CD4-positive, alpha-beta T cell (primary cell): Measurements from ENCODE around the gene CTR9. TPM values are rescaled to one million over a fixed set of nuclear protein-coding genes. Genes with fewer than 3 reads are reported as not detected.
A peak's percentile ranks its signal among the peaks of the same experiment; 100 is the strongest.

Experiments
- ATAC-seq: fragments of 200-7000 bp; cut with Tn5 transposase; one replicate; pipeline ENCODE4 v1.10.0; 2022; ENCODE audit warnings: mild to moderate bottlenecking; ENCODE audit not compliant: poor library complexity
- CTCF ChIA-PET: fragments of 350-600 bp; sonication (Branson Sonifier 250); formaldehyde crosslinking; loops from one replicate; lab custom pipeline; 2021; ENCODE audit warnings: antibody characterized with exemption, inconsistent platforms; lab: Charles Lee
- POLR2A ChIA-PET: fragments of 350-600 bp; sonication (Branson Sonifier 250); formaldehyde crosslinking; loops from one replicate; lab custom pipeline; 2021; ENCODE audit warnings: antibody characterized with exemption, inconsistent platforms; lab: Charles Lee
- DNase-seq, 14 experiments: peaks; one replicate each; pipeline ENCODE4 v3.0.0-alpha.2; 2013 to 2020; ENCODE audit warnings: mixed read lengths in 2 of 14
- H3K27ac ChIP-seq, 2 donors: one replicate each; pipeline versions ENCODE4 v1.5.1 to v1.7.0; 2013; ENCODE audit warnings: low read length in 2 of 2, low read depth in 1 of 2, mild to moderate bottlenecking in 1 of 2
- H3K27me3 ChIP-seq, 2 experiments: 1 replicate in 1 of 2; 2 replicates in 1 of 2; pipeline versions ENCODE4 v1.6.1 to v1.7.0; 2013; ENCODE audit warnings: low read length in 2 of 2, control low read depth in 1 of 2, mild to moderate bottlenecking in 1 of 2, moderate library complexity in 1 of 2; ENCODE audit not compliant: insufficient read depth in 2 of 2, control insufficient read depth in 1 of 2
- H3K36me3 ChIP-seq: one replicate; pipeline ENCODE4 v1.6.1; 2013; ENCODE audit warnings: low read length, control low read depth; ENCODE audit not compliant: insufficient read depth
- H3K4me1 ChIP-seq: one replicate; pipeline ENCODE4 v1.6.1; 2013; ENCODE audit warnings: low read length, control low read depth; ENCODE audit not compliant: insufficient read depth
- H3K4me3 ChIP-seq: one replicate; pipeline ENCODE4 v1.5.1; 2013; ENCODE audit warnings: mild to moderate bottlenecking, low read length, moderate library complexity
- H3K9me3 ChIP-seq, 2 experiments: 1 replicate in 1 of 2; 2 replicates in 1 of 2; pipeline versions ENCODE4 v1.6.1 to v1.7.0; 2013; ENCODE audit warnings: low read length in 2 of 2, mild to moderate bottlenecking in 2 of 2, control low read depth in 1 of 2, moderate library complexity in 1 of 2; ENCODE audit not compliant: control insufficient read depth in 1 of 2, insufficient read depth in 1 of 2
- H3K27ac Mint-ChIP-seq: one replicate; pipeline ENCODE4 v1.8.0; 2020; ENCODE audit warnings: mixed read lengths
- H3K27me3 Mint-ChIP-seq: one replicate; pipeline ENCODE4 v1.8.0; 2021; ENCODE audit warnings: mixed read lengths
- H3K36me3 Mint-ChIP-seq: one replicate; pipeline ENCODE4 v1.8.0; 2021; ENCODE audit warnings: low read depth, mixed read lengths
- H3K4me1 Mint-ChIP-seq: one replicate; pipeline ENCODE4 v1.8.0; 2021; ENCODE audit warnings: low read depth, mixed read lengths
- H3K4me3 Mint-ChIP-seq: one replicate; pipeline ENCODE4 v1.8.0; 2020; ENCODE audit warnings: mild to moderate bottlenecking, mixed read lengths
- H3K9me3 Mint-ChIP-seq: one replicate; pipeline ENCODE4 v1.8.0; 2020; ENCODE audit warnings: mixed read lengths
- intact Hi-C, 2 experiments: fragments of 100-400 bp; cut with DNase I in 1 of 2; cut with micrococcal nuclease in 1 of 2; formaldehyde crosslinking; loops; one replicate each; pipeline versions ENCODE4 v1.15.1 to v1.9.0; 2023 to 2025; cut with DNase I, micrococcal nuclease
- total RNA-seq, 174 experiments: library from RNA in 2 of 174; stranded (reverse) in 2 of 174; gene quantifications; one replicate each; pipeline ENCODE4 v1.2.3 and lab custom pipeline; 2021 to 2026
- TF ChIP-seq, protein P1 (sequence below): fragments of 200-600 bp; IDR thresholded peaks from one replicate; pipeline ENCODE4 v1.8.0; 2022; ENCODE audit warnings: antibody characterized with exemption, mild to moderate bottlenecking

The CTR9 gene
- total RNA-seq, 2 experiments from 2014 or later, result 34.0 to 34.7 TPM

DNA sequence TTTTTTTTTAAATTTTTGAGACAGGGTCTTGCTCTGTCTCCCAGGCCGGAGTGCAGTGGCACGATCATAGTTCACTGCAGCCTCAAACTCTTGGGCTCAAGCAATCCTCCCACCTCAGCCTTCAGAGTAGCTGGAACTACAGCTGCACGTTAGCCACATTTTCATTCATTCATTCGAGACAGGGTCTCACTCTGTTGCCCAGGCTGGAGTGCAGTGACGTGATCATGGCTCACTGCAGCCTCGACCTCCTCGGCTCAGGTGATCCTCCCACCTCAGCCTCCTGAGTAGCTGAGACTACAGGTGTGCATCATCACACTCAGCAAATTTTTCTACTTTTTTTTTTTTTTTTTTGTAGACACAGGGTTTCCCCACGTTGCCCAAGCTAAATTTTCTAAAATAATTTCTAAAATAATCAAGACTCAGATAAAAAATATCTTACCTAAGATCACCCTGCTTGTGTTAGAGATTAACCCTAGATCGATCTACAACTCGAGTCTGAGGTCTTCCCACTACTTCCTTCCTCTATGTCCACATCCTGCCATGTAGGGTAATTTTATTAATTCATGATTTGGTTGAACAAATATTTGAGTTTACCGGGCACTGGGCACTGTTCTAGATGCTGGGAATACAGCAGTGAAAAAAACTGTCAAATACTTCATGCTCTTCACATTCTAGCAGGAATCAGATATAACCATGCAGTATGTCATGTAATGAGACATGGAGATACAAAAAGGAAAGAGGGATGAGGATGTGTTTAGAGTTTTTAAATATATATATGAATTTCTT lies 42.6 kb downstream of the CTR9 start:
- no peak overlapping the region for H3K4me3 ChIP-seq
- no peak for ATAC-seq
- intact Hi-C loops, result loop anchor here (2.0 to 10.0 kb wide), 5 partner anchors 15 to 471 kb away; partner anchors contain the start of gene EIF4G2 (in 1 of the 2)
- H3K4me1 ChIP-seq, result peaks cover 23% of the 10 kb centered on the region
- ChIA-PET CTCF (interaction anchor here (0.6 to 2.4 kb wide), 13 partner anchors 8 to 994 kb away, joined by 3 to 19 read pairs (median 11); partner anchors contain the start of gene EIF4G2), POLR2A (interaction anchor here (0.7 to 2.9 kb wide), 5 partner anchors 11 to 359 kb away, joined by 3 to 35 read pairs (median 12); partner anchors contain the start of genes EIF4G2 and ZBED5)
- peaks cover 36% of the 10 kb centered on the region for H3K36me3 Mint-ChIP-seq
- peaks cover 41% of the 10 kb centered on the region for H3K4me1 Mint-ChIP-seq
- H3K27me3 ChIP-seq, result no peaks in the 10 kb centered on the region
- H3K27ac ChIP-seq, result no peak overlapping the region
- no peaks in the 10 kb centered on the region for H3K27me3 Mint-ChIP-seq
- H3K9me3 Mint-ChIP-seq, result no peaks in the 10 kb centered on the region
- H3K4me3 Mint-ChIP-seq, result no peak overlapping the region
- no peaks in the 10 kb centered on the region for H3K9me3 ChIP-seq
- TF ChIP-seq, protein P1, sequence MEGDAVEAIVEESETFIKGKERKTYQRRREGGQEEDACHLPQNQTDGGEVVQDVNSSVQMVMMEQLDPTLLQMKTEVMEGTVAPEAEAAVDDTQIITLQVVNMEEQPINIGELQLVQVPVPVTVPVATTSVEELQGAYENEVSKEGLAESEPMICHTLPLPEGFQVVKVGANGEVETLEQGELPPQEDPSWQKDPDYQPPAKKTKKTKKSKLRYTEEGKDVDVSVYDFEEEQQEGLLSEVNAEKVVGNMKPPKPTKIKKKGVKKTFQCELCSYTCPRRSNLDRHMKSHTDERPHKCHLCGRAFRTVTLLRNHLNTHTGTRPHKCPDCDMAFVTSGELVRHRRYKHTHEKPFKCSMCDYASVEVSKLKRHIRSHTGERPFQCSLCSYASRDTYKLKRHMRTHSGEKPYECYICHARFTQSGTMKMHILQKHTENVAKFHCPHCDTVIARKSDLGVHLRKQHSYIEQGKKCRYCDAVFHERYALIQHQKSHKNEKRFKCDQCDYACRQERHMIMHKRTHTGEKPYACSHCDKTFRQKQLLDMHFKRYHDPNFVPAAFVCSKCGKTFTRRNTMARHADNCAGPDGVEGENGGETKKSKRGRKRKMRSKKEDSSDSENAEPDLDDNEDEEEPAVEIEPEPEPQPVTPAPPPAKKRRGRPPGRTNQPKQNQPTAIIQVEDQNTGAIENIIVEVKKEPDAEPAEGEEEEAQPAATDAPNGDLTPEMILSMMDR, result no peak
- no peak for DNase-seq
- peaks cover 29% of the 10 kb centered on the region for H3K36me3 ChIP-seq
- H3K27ac Mint-ChIP-seq, result no peak overlapping the region

DNA sequence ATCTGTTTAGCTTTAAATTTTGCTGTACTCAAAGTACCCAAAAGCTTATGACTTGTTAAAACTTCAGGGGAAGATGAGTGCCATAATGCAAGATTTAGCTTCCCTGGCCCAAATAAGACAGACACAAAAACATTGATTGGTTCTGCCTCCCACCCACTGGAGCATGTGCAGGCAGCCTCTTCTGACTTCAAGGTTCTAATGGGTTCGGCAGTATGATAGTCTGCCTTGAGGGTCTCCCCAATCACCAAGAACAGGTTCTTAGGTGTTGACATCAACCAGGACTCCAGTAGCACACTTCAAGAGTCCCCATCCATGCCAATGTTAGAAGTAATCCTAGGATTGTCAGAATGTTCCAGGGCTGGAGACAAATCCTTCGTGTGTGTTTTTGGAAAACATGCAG lies 45.1 kb downstream of the CTR9 start:
- Mint-ChIP-seq H3K9me3 (no peaks in the 10 kb centered on the region), H3K27ac (peak overlapping the region; percentile 45), H3K36me3 (peaks cover 61% of the 10 kb centered on the region), H3K4me3 (no peak overlapping the region), H3K4me1 (peaks cover 66% of the 10 kb centered on the region), H3K27me3 (no peaks in the 10 kb centered on the region)
- CTCF ChIA-PET, result interaction anchor here (0.6 kb wide), 1 partner anchor 1177 kb away, joined by 3 read pairs; no protein-coding TSS in a partner anchor
- ATAC-seq (no peak), DNase-seq (no peak)
- Histone ChIP-seq H3K4me3 (no peak overlapping the region), H3K9me3 (no peaks in the 10 kb centered on the region), H3K27ac (no peak overlapping the region), H3K4me1 (peaks cover 36% of the 10 kb centered on the region), H3K36me3 (peaks cover 54% of the 10 kb centered on the region), H3K27me3 (no peaks in the 10 kb centered on the region)
- TF ChIP-seq, protein P1, result no peak
- POLR2A ChIA-PET, result interaction anchor here (0.7 to 2.4 kb wide), 4 partner anchors 8 to 62 kb away, joined by 3 to 55 read pairs (median 8); partner anchors contain the start of genes EIF4G2 and ZBED5
- intact Hi-C loops, result loop anchor here in 1 of 2 experiments (5.0 to 10.0 kb wide), 2 partner anchors 34 to 469 kb away; no protein-coding TSS in a partner anchor

DNA sequence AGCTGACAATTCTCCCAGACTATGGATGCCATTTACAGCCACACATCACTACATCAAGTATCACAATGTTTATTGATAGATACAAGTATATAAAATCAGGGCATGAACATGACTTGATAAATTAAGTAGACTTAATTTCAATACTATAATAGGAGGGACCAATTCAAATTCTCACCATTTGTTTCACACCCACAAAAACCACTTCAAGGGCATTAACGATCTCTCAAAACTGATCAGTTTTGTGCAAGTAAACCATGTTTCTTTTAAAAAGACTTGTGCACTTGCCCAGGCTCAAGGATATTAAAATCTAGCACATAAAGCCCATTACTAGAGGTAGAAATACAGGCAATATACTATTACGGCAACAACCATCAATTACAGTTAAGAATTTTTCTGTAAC lies 46.0 kb downstream of the CTR9 start:
- peaks cover 62% of the 10 kb centered on the region for H3K36me3 ChIP-seq
- Mint-ChIP-seq H3K27me3 (no peaks in the 10 kb centered on the region), H3K4me3 (no peak overlapping the region), H3K27ac (peak overlapping the region; percentile 45), H3K4me1 (peaks cover 74% of the 10 kb centered on the region), H3K9me3 (no peaks in the 10 kb centered on the region), H3K36me3 (peaks cover 70% of the 10 kb centered on the region)
- ATAC-seq (no peak), DNase-seq (peak in 3 of 14 experiments; percentile 32 to 50 (median 35))
- POLR2A ChIA-PET, result interaction anchor here (2.4 kb wide), 2 partner anchors 11 to 62 kb away, joined by 12 to 55 read pairs; partner anchors contain the start of genes EIF4G2 and ZBED5
- no peak overlapping the region for H3K27ac ChIP-seq
- H3K4me1 ChIP-seq, result peaks cover 43% of the 10 kb centered on the region
- no peaks in the 10 kb centered on the region for H3K9me3 ChIP-seq
- TF ChIP-seq, protein P1, result no peak
- intact Hi-C loops, result loop anchor here in 1 of 2 experiments (5.0 to 10.0 kb wide), 2 partner anchors 35 to 468 kb away; no protein-coding TSS in a partner anchor
- H3K27me3 ChIP-seq, result no peaks in the 10 kb centered on the region
- no peak overlapping the region for H3K4me3 ChIP-seq
- CTCF ChIA-PET, result no interaction called here
